Globus pallidus (tissue), 1 donor: ENCODE measurements around the gene HLTF.
A peak's percentile ranks its signal among the peaks of the same experiment; 100 is the strongest.
"Not testable (repeated sequence)": the region's sequence is repeated elsewhere in the genome, so short reads cannot be mapped to it uniquely, and the experiment has no call there.

Experiments used
- DNase-seq: peaks from one replicate; pipeline ENCODE4 v3.0.0-alpha.2; 2015; ENCODE audit warnings: low spot score

Gene HLTF

GRCh38 chr3:149086232-149086988, at the start of gene HLTF:
HLTF (minus strand) TSS chr3:149086533; CDS start chr3:149086336, 197 bp downstream.
- peak; percentile 96 for DNase-seq

DNA sequence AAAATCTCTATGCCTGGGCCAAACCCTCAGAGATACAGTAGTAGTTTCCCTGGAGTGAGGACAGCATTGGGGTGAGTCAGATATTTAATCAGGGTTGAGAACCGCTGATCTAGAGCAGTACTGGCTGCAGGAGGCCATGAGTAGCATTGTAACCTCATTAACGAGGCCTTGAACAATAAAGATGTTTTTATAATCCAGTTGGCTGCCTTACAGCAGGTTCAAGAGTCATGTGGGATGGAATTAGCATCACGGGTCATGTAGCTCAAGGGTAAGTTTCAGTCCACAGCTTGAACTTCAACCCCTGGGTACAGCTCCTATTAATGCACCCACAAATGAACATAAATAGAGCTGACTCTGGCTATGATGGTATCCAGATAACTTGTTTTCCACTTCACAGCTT, 48.2 kb upstream of the HLTF start:
- no peak for DNase-seq

GRCh38 chr3:149131589-149131988, 45.3 kb upstream of the HLTF start:
- no peak for DNase-seq

DNA sequence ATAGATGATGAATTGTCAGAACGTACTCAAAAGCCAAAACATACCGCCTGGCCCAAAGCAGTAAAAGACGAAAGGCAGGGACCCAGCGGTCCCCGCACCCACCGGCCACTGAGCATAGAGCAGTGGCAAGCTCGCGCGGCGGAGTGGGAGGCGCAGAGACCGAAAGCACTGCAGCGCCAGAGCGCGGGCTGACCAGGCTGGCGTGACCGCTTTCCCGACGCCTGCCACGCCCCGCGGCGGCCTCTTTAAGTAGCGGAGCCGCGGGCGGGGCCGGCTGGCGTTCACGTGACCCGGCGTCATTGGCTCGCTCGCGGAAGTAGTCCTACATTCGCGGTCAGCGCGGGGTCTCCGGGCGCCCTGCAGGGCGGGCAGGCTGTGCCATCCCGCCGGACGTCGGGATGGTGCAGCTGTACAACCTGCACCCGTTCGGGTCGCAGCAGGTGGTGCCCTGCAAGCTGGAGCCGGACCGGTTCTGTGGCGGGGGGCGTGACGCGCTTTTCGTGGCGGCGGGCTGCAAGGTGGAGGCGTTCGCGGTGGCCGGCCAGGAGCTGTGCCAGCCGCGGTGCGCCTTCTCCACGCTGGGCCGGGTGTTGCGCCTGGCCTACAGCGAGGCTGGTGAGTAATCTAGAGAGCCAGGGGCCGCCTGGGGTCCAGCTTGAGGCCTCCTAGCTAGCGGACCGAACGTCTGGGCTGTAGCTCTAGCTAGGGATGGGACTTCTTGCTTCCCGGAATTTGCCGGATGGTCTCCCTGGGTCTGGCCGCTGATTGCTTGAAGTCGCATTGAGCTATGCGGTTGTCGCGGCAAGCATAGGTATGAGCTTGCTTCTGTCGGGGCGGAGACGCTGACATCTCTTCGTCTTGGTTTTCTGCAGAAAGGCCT, 43.2 kb upstream of the HLTF start, which contains the start of gene HPS3:
TSS of gene HPS3 (plus strand) at position 313 of the 880 bp plus-strand sequence. CDS start at position 399, 86 bp downstream.
- DNase-seq: peak; percentile 90

GRCh38 chr3:149128821-149129220, 42.5 kb upstream of the HLTF start:
- no peak for DNase-seq

- no peak for DNase-seq
Measured at GRCh38 chr3:149122721-149123578, 36.6 kb upstream of the HLTF start.

DNA sequence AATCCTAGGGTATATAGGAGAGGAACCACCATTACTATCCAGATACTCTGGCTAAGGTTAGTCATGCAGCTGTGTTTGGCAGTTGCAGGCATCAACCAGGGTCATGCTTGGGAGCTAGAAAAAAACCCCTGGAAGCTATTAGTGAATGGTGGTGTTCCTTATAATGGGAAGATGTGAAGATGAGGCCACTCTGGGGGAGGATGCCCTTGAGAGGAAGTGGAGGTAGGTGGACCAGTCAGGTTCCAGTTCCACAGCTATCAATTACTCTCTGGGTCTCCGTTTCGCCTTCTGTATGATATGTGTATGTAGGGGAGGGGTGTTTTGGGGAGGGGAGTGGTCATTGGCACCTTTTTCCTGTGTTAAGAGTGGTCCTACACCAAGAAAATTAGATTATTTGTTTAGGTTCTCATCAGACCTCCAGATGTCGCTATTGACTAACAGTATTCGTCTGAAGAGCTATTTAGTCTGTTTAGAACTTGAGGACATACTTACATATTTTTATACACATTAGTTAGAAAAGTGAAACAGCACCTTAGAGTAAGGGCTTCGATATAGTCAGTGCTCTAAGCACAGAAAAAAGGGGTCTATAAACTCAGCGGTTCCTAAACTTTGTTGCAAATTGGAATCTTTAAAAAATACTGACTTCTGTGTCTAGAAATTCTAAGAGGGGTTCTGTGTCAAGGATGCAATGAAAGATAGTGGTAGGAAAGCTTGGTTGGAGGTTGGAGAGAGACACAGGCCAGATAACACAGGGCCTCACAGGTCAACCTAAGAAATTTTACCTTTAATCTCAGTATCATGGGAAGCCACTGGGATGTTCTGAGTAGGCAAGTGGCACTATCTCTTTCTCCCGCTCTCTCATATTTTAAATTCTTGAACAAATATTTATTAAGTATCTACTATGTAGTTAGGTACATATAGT, 34.0 kb upstream of the HLTF start:
- DNase-seq: peak; percentile 69

DNA sequence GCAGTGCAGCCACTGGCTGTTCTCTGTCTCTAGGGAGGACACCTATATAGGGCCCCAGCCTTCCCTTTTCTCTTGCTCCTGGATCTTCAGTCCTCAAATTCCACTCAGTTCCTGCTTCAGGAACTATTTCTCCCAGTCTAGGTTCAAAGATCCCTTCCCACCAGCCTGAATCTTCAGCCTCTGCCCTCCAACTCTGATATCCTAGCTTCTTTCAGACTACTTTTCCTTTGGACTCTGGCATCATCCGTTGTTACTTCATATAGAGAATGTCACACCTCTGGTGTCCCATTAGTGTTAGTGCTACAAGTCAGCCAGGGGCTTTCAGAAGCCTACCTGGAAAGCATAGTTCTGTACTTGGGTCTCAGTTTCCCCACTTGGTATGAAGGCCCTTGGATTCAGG, 33.1 kb upstream of the HLTF start:
- no peak for DNase-seq

GRCh38 chr3:149118724-149119123, 32.4 kb upstream of the HLTF start:
- no peak for DNase-seq

DNA sequence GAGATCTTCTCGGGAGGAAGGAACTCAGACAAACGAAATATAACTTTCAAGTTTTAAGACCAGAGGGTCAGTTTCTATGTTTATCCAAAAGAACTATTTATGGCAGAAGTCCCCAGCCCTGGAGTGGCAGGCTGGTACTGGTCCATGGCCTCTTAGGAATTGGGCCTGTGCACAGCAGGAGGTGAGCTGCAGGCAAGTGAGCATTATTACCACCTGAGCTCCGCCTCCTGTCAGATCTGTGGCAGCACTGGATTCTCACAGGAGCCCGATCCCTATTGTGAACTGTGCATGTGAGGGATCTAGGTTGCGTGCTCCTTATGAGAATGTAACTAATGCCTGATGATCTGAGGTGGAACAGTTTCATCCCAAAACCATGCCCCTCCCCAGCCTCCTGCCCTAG, 28.8 kb upstream of the HLTF start:
- no peak for DNase-seq

- peak; percentile 9 for DNase-seq
Measured at GRCh38 chr3:149114458-149114857, 28.1 kb upstream of the HLTF start.

- no peak for DNase-seq
Measured at GRCh38 chr3:149104484-149104883, 18.2 kb upstream of the HLTF start.

DNA sequence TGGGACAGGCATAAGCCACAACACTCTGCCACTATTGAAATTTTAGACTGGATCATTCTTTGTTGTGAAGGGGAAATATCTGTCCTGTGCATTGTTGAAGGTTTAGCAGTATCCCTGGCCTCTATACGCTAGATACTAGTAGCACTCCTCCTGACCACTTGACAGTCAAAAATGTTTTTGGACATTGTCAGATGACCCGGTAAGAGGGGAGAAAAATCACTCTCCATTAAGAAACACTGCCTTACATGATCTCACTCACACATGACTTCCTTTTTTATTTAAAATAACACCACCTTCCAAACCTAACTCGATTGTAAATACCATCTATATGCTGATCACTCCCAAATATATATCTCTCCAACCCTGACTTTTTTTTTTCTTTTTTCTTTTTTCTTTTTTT, 15.3 kb upstream of the HLTF start:
- DNase-seq: no peak

- no peak for DNase-seq
Measured at GRCh38 chr3:149101154-149101553, 14.8 kb upstream of the HLTF start.

GRCh38 chr3:149097987-149098386, 11.7 kb upstream of the HLTF start:
- not testable (repeated sequence) for DNase-seq

- DNase-seq: no peak
Measured at GRCh38 chr3:149095487-149095886, 9.2 kb upstream of the HLTF start.

GRCh38 chr3:149091983-149092382, 5.7 kb upstream of the HLTF start:
- DNase-seq: no peak

GRCh38 chr3:149090907-149091306, 4.6 kb upstream of the HLTF start:
- DNase-seq: no peak

DNA sequence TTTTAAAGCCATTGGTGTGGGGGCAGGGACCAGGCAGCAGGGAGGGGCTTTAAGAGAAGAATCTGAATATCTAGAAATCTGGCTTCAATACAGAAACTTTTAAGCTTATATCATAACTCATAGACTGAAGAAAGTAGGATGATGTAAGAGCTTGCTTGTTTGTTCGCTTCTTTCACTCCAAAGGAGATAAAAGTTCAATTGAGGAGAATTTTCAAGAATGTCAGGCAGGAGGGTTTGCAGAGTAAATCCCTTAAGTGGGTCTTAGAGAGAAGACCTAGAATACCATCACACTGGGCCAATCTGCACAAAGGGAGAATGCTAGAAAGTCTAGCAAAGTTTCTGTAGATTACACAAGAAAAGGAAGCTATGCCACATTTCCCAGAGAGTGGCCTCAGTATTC, 4.1 kb upstream of the HLTF start:
- no peak for DNase-seq

DNA sequence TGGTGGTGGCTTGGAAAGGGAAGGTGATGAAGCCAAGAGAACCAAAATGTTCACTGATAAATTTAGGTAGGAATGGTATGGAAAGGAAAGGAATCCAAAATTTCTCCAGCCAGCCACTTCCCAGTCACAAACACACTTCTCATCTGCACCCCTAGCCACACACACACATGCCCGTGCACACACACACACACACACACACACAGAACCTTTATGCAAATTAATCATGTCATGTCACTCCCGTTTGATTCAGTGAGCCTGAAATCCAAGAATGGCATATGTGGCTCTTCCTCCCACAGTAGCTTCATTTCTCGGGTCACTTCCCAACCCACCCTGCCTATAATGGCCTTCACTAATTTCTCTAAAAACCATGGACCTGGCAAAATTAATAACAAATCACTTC, 3.1 kb upstream of the HLTF start:
- DNase-seq: no peak

- DNase-seq: peak; percentile 7
Measured at GRCh38 chr3:149087208-149087607, 875 bp upstream of the HLTF start.
